GM12878 (cell line): Measurements from ENCODE around the gene JAML. TPM values are rescaled to one million over a fixed set of nuclear protein-coding genes. Genes with fewer than 3 reads are reported as not detected.
A peak's percentile ranks its signal among the peaks of the same experiment; 100 is the strongest.

ENCODE experiments used
- CHD2 ChIP-seq: IDR thresholded peaks from 2 replicates; pipeline ENCODE4 v1.6.1; 2011; ENCODE audit warnings: low read depth, low read length, improper control_type of control experiment, borderline replicate concordance
- EED ChIP-seq: sonication (generic); IDR thresholded peaks from 2 replicates; pipeline ENCODE4 v1.6.1; 2016; ENCODE audit warnings: antibody characterized with exemption, low read depth
- FOXM1 ChIP-seq: IDR thresholded peaks from 2 replicates; pipeline ENCODE4 v1.6.1; 2012; ENCODE audit warnings: low read depth, mild to moderate bottlenecking, inconsistent platforms, low read length, moderate library complexity
- HDGF ChIP-seq: fragments of 450-650 bp; IDR thresholded peaks from 2 replicates; pipeline ENCODE4 v1.6.1; 2016; ENCODE audit warnings: antibody characterized with exemption
- IKZF1 ChIP-seq: fragments of 450-650 bp; conservative IDR thresholded peaks from 2 replicates; pipeline ENCODE4 v1.6.1; 2017; ENCODE audit warnings: antibody characterized with exemption, mild to moderate bottlenecking
- MLLT1 ChIP-seq: fragments of 450-650 bp; IDR thresholded peaks from 2 replicates; pipeline ENCODE4 v1.6.1; 2016; ENCODE audit warnings: mild to moderate bottlenecking
- PML ChIP-seq: IDR thresholded peaks from 2 replicates; pipeline ENCODE4 v1.6.1; 2012; ENCODE audit warnings: low read length, inconsistent platforms
- RAD21 ChIP-seq: IDR thresholded peaks from 2 replicates; pipeline ENCODE4 v1.6.1; 2011; ENCODE audit warnings: mild to moderate bottlenecking, low read depth, low read length, moderate library complexity; ENCODE audit not compliant: insufficient read depth
- RCOR1 ChIP-seq: conservative IDR thresholded peaks from 2 replicates; pipeline ENCODE4 v1.6.1; 2012; ENCODE audit warnings: low read depth, low read length, improper control_type of control experiment
- RUNX3 ChIP-seq: IDR thresholded peaks from 2 replicates; pipeline ENCODE4 v1.6.1; 2012; ENCODE audit warnings: low read length, inconsistent platforms
- SP1 ChIP-seq: IDR thresholded peaks from one replicate; pipeline ENCODE4 v1.6.1; 2011; ENCODE audit warnings: low read depth, low read length
- SRF ChIP-seq, 2 experiments: IDR thresholded peaks; 2 replicates each; pipeline ENCODE4 v1.6.1; 2011; ENCODE audit warnings: low read depth in 2 of 2, low read length in 2 of 2, mild to moderate bottlenecking in 1 of 2, moderate library complexity in 1 of 2
- ZBED1 ChIP-seq: IDR thresholded peaks from 2 replicates; pipeline ENCODE4 v1.6.1; 2016; ENCODE audit warnings: borderline replicate concordance
- polyA plus RNA-seq, 11 experiments: library from polyadenylated mRNA; depleted of rRNA in 4 of 11; unstranded in 6 of 11; stranded (reverse) in 5 of 11; fragments of >200 nt; fragmentation: Nextera tagmentation in 4 of 11; fragmentation: Illumina TruSeq in 1 of 11; extraction: Ambion mirVana in 4 of 11; extraction: Trizol in 1 of 11; gene quantifications; 1 replicate in 1 of 11; 2 replicates in 10 of 11; pipeline versions ENCODE4 v1.2.1 to v1.2.3, GENCODE V29; 2011 to 2016; ENCODE audit warnings: inconsistent platforms in 2 of 11, missing spikeins in 2 of 11, low read depth in 1 of 11
- total RNA-seq, 4 experiments: library from RNA; depleted of rRNA in 3 of 4; stranded (reverse); fragments of >200 nt in 3 of 4; fragmentation: Illumina TruSeq in 1 of 4; extraction: Trizol in 1 of 4; gene quantifications; 2 replicates each; pipeline versions ENCODE4 v1.2.1 to v1.2.3, GENCODE V29; 2013 to 2021
- TF ChIP-seq, protein P1 (sequence below): IDR thresholded peaks from 2 replicates; pipeline ENCODE4 v1.6.1; 2011; ENCODE audit warnings: borderline replicate concordance, low read depth, mild to moderate bottlenecking, moderate library complexity, low read length; ENCODE audit not compliant: insufficient read depth, poor library complexity, severe bottlenecking
- TF ChIP-seq, protein P2 (sequence below): IDR thresholded peaks from 2 replicates; pipeline ENCODE4 v1.6.1; 2012; ENCODE audit warnings: low read depth, low read length, improper control_type of control experiment
- TF ChIP-seq, protein P3 (sequence below): IDR thresholded peaks from 2 replicates; pipeline ENCODE4 v1.6.1; 2012; ENCODE audit warnings: low read length, inconsistent platforms
- TF ChIP-seq, protein P4 (sequence below): fragments of 450-650 bp; IDR thresholded peaks from 2 replicates; pipeline ENCODE4 v1.6.1; 2017; ENCODE audit warnings: mild to moderate bottlenecking, low read depth, inconsistent platforms; ENCODE audit not compliant: poor library complexity, severe bottlenecking
- TF ChIP-seq, protein P5 (sequence below): IDR thresholded peaks from 2 replicates; pipeline ENCODE4 v1.6.1; 2012; ENCODE audit warnings: mild to moderate bottlenecking, low read depth, low read length

The JAML gene
- total and polyA plus RNA-seq, 10 of the 15 experiments (the other 5 are each of a cell fraction or from before 2014, with no cell fraction given): 0.60 to 8.1 (median 3.5) TPM

DNA sequence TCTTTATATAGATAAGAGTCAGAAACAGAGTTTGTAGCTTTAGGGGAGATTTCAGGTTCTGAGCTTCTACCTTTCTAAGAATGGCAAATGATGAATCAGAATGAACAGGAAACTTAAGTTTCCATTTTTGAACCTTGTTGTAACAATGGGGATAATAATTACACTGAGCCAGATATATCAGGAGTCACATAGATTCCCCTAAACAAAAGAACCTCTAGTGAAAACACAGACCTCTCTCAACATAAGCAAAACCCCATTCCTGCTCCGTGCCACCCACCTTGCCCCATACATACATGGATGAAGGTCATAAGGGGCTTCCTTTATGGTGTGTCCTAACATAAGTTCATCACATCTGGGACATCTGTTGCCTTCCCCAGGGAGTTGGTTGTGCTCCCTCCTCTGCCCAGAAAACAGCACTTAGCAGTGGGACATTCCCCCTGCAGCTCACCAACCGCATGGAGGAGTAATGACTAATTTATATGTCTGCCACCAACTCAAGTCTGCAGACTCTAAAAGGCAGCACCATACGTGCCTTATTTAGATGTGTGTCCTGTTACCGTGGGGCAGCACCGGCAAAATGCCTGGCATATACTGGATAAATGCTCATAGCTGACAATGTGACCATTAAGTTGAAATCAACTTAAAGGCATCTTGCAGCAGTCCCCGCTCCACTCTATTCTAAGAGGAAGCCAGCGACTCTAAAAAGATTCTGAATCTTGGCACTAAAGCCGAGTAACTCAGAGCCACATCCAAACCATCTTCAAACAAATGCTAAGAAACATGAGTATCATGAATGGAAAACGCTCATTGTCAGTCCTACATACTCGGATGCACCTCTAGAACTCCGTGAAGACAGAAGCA is 8.0 kb downstream of the JAML start (continued):
- TF ChIP-seq PML (peak; percentile 60; the same call in 1 of the 2 replicates), SRF (IDR thresholded peaks at IDR 0.05; ENCODE audit: low read depth in 2 of 2, low read length in 2 of 2) (peak in 1 of 2 experiments; percentile 58; a peak in 1 of 4 replicates), SP1 (no peak), CHD2 (peak; percentile 56; the same call in 1 of the 2 replicates), RCOR1 (no peak), RUNX3 (peak; percentile 88), HDGF (0 out of 2 replicates have a peak, but pooled peaks have one; percentile 15), EED (peak; percentile 93), MLLT1 (peak; percentile 49; the same call in 1 of the 2 replicates), FOXM1 (peak; percentile 70; the same call in 1 of the 2 replicates), IKZF1 (peak; percentile 91), RAD21 (peak; percentile 34; the same call in 1 of the 2 replicates), ZBED1 (0 out of 2 replicates have a peak, but pooled peaks have one; percentile 12)
- TF ChIP-seq, protein P1, sequence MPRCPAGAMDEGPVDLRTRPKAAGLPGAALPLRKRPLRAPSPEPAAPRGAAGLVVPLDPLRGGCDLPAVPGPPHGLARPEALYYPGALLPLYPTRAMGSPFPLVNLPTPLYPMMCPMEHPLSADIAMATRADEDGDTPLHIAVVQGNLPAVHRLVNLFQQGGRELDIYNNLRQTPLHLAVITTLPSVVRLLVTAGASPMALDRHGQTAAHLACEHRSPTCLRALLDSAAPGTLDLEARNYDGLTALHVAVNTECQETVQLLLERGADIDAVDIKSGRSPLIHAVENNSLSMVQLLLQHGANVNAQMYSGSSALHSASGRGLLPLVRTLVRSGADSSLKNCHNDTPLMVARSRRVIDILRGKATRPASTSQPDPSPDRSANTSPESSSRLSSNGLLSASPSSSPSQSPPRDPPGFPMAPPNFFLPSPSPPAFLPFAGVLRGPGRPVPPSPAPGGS: no peak
- TF ChIP-seq, protein P2, sequence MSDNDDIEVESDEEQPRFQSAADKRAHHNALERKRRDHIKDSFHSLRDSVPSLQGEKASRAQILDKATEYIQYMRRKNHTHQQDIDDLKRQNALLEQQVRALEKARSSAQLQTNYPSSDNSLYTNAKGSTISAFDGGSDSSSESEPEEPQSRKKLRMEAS: no peak
- TF ChIP-seq, protein P3, sequence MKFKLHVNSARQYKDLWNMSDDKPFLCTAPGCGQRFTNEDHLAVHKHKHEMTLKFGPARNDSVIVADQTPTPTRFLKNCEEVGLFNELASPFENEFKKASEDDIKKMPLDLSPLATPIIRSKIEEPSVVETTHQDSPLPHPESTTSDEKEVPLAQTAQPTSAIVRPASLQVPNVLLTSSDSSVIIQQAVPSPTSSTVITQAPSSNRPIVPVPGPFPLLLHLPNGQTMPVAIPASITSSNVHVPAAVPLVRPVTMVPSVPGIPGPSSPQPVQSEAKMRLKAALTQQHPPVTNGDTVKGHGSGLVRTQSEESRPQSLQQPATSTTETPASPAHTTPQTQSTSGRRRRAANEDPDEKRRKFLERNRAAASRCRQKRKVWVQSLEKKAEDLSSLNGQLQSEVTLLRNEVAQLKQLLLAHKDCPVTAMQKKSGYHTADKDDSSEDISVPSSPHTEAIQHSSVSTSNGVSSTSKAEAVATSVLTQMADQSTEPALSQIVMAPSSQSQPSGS: peak; percentile 77; the same call in 1 of the 2 replicates
- TF ChIP-seq, protein P4, sequence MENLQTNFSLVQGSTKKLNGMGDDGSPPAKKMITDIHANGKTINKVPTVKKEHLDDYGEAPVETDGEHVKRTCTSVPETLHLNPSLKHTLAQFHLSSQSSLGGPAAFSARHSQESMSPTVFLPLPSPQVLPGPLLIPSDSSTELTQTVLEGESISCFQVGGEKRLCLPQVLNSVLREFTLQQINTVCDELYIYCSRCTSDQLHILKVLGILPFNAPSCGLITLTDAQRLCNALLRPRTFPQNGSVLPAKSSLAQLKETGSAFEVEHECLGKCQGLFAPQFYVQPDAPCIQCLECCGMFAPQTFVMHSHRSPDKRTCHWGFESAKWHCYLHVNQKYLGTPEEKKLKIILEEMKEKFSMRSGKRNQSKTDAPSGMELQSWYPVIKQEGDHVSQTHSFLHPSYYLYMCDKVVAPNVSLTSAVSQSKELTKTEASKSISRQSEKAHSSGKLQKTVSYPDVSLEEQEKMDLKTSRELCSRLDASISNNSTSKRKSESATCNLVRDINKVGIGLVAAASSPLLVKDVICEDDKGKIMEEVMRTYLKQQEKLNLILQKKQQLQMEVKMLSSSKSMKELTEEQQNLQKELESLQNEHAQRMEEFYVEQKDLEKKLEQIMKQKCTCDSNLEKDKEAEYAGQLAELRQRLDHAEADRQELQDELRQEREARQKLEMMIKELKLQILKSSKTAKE: peak; percentile 95
- TF ChIP-seq, protein P5, sequence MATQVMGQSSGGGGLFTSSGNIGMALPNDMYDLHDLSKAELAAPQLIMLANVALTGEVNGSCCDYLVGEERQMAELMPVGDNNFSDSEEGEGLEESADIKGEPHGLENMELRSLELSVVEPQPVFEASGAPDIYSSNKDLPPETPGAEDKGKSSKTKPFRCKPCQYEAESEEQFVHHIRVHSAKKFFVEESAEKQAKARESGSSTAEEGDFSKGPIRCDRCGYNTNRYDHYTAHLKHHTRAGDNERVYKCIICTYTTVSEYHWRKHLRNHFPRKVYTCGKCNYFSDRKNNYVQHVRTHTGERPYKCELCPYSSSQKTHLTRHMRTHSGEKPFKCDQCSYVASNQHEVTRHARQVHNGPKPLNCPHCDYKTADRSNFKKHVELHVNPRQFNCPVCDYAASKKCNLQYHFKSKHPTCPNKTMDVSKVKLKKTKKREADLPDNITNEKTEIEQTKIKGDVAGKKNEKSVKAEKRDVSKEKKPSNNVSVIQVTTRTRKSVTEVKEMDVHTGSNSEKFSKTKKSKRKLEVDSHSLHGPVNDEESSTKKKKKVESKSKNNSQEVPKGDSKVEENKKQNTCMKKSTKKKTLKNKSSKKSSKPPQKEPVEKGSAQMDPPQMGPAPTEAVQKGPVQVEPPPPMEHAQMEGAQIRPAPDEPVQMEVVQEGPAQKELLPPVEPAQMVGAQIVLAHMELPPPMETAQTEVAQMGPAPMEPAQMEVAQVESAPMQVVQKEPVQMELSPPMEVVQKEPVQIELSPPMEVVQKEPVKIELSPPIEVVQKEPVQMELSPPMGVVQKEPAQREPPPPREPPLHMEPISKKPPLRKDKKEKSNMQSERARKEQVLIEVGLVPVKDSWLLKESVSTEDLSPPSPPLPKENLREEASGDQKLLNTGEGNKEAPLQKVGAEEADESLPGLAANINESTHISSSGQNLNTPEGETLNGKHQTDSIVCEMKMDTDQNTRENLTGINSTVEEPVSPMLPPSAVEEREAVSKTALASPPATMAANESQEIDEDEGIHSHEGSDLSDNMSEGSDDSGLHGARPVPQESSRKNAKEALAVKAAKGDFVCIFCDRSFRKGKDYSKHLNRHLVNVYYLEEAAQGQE: no peak
